Calu3 (cell line): ENCODE data around the gene GOLGA6D. TPM values are rescaled to one million over a fixed set of nuclear protein-coding genes. Genes with fewer than 3 reads are reported as not detected.
"Not testable (repeated sequence)": the region's sequence is repeated elsewhere in the genome, so short reads cannot be mapped to it uniquely, and the experiment has no call there.

ENCODE experiments used
- BruUV-seq: library from RNA; stranded (reverse); fragments of 400-500 nt; replicated peaks from 2 replicates; lab custom pipeline; 2021; lab: Mats Ljungman, UMichigan
- CTCF ChIA-PET: fragments of 300-600 bp; sonication (Branson Sonifier 250); formaldehyde crosslinking; loops from one replicate; lab custom pipeline; 2022; ENCODE audit warnings: antibody characterized with exemption; lab: Charles Lee
- DNase-seq: peaks from one replicate; pipeline ENCODE4 v3.0.0; 2022
- H3K27ac Mint-ChIP-seq: one replicate; pipeline ENCODE4 v1.8.0; 2022; ENCODE audit warnings: mixed read lengths; ENCODE audit not compliant: unreplicated experiment
- H3K27me3 Mint-ChIP-seq: one replicate; pipeline ENCODE4 v1.8.0; 2022; ENCODE audit warnings: mixed read lengths; ENCODE audit not compliant: unreplicated experiment
- H3K36me3 Mint-ChIP-seq: one replicate; pipeline ENCODE4 v1.8.0; 2022; ENCODE audit warnings: mild to moderate bottlenecking, moderate library complexity, mixed read lengths; ENCODE audit not compliant: insufficient read depth, unreplicated experiment
- H3K4me1 Mint-ChIP-seq: one replicate; pipeline ENCODE4 v1.8.0; 2022; ENCODE audit warnings: mild to moderate bottlenecking, low read depth, mixed read lengths; ENCODE audit not compliant: unreplicated experiment
- H3K4me3 Mint-ChIP-seq: one replicate; pipeline ENCODE4 v1.8.0; 2022; ENCODE audit warnings: mild to moderate bottlenecking, low read depth, moderate library complexity, mixed read lengths; ENCODE audit not compliant: unreplicated experiment
- H3K9me3 Mint-ChIP-seq: one replicate; pipeline ENCODE4 v1.8.0; 2022; ENCODE audit warnings: low read depth, mixed read lengths; ENCODE audit not compliant: unreplicated experiment
- intact Hi-C: fragments of 100-400 bp; cut with micrococcal nuclease; formaldehyde crosslinking; loops from one replicate; pipeline ENCODE4 v1.10.0; 2022; ENCODE audit not compliant: unreplicated experiment
- total RNA-seq: library from RNA; stranded (reverse); gene quantifications from 2 replicates; pipeline ENCODE4 v1.2.3, GENCODE V29; 2022
- TF ChIP-seq, protein P1 (sequence below): fragments of 200-600 bp; IDR thresholded peaks from one replicate; pipeline ENCODE4 v1.8.0; 2022; ENCODE audit warnings: antibody characterized with exemption; ENCODE audit not compliant: unreplicated experiment

The GOLGA6D gene
- total RNA-seq, 1 experiment from 2014 or later = not detected

DNA sequence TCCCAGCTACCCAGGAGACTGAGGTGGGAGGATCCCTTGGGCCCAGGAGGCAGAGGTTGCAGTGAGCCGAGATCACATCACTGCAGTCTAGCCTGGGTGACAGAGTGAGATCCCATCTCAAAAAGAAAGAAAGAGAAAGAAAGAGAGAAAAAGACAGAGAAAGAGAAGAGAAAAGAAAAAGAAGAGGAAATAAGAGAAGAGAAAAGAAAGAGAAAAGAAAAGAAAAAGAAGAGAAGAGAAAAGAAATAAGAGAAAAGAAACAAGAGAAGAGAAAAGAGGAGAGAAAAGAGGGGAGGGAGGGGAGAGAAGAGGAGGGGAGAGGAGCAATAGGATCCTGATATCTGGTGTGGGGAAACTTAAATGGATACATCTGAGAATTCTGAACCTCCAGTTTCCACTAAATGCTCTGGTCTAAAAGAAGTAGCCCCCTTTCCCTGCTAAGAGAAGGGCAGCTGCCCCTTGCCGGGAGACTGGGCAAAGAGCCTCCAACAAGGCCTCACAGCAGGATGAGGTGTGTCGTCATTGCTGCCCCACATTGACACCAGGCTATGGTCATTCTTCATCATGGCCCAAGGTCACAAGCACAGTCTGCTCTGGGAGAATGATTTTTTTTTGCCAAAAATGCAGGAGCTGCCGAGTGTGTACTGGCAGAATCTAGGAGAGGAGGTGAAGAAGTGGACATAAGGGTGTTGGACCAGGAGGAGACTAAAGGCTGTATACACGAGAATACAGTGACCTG is 32.1 kb downstream of the GOLGA6D start:
- no TSS peak for BruUV-seq
- CTCF ChIA-PET = no interaction called here
- TF ChIP-seq, protein P1, sequence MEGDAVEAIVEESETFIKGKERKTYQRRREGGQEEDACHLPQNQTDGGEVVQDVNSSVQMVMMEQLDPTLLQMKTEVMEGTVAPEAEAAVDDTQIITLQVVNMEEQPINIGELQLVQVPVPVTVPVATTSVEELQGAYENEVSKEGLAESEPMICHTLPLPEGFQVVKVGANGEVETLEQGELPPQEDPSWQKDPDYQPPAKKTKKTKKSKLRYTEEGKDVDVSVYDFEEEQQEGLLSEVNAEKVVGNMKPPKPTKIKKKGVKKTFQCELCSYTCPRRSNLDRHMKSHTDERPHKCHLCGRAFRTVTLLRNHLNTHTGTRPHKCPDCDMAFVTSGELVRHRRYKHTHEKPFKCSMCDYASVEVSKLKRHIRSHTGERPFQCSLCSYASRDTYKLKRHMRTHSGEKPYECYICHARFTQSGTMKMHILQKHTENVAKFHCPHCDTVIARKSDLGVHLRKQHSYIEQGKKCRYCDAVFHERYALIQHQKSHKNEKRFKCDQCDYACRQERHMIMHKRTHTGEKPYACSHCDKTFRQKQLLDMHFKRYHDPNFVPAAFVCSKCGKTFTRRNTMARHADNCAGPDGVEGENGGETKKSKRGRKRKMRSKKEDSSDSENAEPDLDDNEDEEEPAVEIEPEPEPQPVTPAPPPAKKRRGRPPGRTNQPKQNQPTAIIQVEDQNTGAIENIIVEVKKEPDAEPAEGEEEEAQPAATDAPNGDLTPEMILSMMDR = no peak
- Mint-ChIP-seq H3K4me1 (no peaks in the 10 kb centered on the region), H3K27me3 (peaks cover 47% of the 10 kb centered on the region), H3K27ac (no peak overlapping the region), H3K4me3 (no peak overlapping the region), H3K9me3 (no peaks in the 10 kb centered on the region), H3K36me3 (no peaks in the 10 kb centered on the region)
- intact Hi-C loops = no loop called here
- DNase-seq = no peak

DNA sequence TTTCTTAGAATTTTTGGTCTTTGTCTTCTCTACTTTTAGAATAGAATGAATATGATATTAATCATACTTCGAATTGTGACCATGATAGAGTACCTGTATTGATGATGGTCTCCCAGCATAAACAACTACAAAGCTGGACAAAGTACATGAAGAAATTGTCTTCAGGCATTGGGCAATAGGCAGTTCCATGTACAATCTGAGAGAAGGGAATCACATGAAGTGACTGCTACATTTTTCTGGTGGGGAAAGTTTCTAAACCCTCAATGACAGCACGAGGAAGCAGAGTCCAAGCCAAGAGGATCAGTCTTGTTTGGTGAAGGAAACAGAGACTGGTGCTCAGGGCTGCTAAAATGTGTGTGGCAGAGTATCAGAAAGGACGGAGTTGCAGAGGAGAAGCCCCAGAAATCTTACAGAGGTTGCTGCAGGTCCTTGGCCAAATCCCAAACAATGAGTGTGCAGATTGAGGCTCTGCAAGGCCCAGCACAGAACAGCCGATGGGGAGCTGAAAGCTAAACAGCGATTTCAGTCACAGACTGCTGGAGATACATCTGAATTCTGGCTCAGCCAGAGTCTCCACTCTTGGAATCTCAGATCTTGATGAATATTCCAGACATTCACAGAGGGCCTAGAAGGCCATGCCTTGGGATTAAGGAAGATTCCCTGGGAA is 36.7 kb downstream of the GOLGA6D start:
- peaks cover 59% of the 10 kb centered on the region for H3K27me3 Mint-ChIP-seq
- H3K27ac Mint-ChIP-seq, H3K36me3 Mint-ChIP-seq, BruUV-seq, CTCF ChIA-PET, DNase-seq, H3K4me1 Mint-ChIP-seq, intact Hi-C loops, H3K9me3 Mint-ChIP-seq, H3K4me3 Mint-ChIP-seq: not testable (repeated sequence)

DNA sequence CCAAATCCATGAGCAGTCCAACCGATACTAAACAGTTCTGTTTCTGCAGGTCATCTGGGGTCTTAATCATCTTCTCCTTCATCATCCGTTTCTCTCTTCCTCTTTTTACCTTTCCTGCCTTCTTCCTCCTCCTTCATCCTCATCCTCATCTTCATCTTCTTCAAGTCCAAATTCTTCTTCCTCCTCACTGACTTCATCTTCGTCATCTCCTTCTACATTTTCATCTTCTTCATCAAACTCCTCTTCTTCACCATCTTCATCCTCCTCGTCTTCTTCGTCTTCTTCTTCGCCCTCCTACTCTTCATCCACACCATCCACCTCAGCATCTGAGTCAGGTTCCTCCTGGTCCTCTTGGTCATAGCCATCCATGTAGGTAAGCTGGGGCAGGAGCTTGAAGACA is 39.1 kb downstream of the GOLGA6D start:
- TF ChIP-seq, protein P1 = no peak
- CTCF ChIA-PET = no interaction called here

DNA sequence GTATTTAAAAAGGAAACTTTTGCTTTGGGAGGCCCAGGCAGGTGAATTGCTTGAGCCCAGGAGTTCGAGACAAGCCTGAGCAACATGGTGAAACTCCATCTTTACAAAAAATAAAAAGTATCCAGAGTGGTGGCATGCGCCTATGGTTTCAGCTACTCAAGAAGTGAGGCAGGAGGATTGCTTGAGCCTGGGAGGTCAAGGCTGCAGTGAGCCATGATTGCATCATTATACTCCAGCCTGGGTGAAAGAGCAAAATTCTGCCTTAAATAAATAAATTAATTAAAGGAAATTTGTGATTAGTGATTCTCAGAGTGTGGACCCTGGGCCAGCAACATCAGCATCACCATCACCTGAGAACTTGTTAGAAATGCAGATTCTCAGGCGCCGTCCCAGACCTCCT is 43.3 kb downstream of the GOLGA6D start:
- peaks cover 43% of the 10 kb centered on the region for H3K27me3 Mint-ChIP-seq
- no TSS peak for BruUV-seq
- CTCF ChIA-PET = no interaction called here
- no peaks in the 10 kb centered on the region for H3K36me3 Mint-ChIP-seq
- no peak overlapping the region for H3K27ac Mint-ChIP-seq
- H3K9me3 Mint-ChIP-seq = peaks cover 2% of the 10 kb centered on the region
- H3K4me3 Mint-ChIP-seq = no peak overlapping the region
- no peak for DNase-seq
- intact Hi-C loops = no loop called here
- no peaks in the 10 kb centered on the region for H3K4me1 Mint-ChIP-seq
- TF ChIP-seq, protein P1 = no peak

More for the DNA sequence above, 39.1 kb downstream of the GOLGA6D start:
- Mint-ChIP-seq H3K27me3 (peaks cover 50% of the 10 kb centered on the region), H3K27ac (no peak overlapping the region), H3K4me3 (no peak overlapping the region), H3K9me3 (peaks cover 2% of the 10 kb centered on the region), H3K4me1 (no peaks in the 10 kb centered on the region), H3K36me3 (no peaks in the 10 kb centered on the region)
- intact Hi-C loops = no loop called here
- DNase-seq = no peak
- no TSS peak for BruUV-seq

DNA sequence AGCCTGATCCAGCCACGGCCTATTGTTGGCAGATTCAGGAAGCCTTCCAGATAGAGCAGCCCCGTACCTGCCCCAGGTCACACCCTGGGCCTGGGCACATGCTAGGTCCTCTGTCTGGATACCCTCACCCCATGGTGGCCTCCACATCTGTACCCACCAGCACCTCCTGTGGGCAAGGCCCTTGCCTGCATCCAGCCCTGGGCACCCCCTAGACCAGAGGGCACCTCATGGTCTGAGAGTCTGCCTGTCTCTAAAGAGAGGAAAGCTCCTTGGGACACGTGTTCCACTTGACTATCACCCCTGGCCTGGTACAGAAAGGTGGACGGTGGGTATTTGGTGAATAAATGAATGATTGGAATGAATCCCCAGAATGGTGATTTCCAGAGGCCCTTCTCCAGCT is 44.4 kb downstream of the GOLGA6D start:
- no peak for DNase-seq
- Mint-ChIP-seq H3K4me3 (no peak overlapping the region), H3K27me3 (peaks cover 39% of the 10 kb centered on the region), H3K36me3 (no peaks in the 10 kb centered on the region), H3K9me3 (no peaks in the 10 kb centered on the region), H3K27ac (no peak overlapping the region), H3K4me1 (no peaks in the 10 kb centered on the region)
- no TSS peak for BruUV-seq
- intact Hi-C loops = no loop called here
- CTCF ChIA-PET = no interaction called here
- TF ChIP-seq, protein P1 = no peak
